Measurements from ENCODE around the gene GPX4.

GPX4 gene

DNA sequence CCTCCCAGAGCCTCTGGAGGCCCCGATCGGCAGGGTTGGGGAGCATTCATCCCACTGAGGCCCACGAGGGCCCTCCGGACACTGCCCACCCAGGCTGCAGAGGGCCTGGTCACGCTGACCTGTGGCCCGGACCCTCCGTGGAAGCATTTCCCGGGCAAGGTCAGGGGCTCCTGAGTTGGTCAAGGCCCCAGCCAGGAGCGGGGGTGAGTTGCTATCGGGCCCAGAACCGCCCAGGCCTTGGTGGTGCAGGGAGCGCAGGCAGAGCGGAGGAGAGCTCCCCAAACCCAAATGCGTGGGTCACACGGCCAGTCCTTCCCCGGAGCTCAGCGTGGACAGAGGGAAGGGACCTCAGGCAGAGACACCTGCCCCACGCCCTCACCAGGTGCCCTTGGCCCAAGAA, 25.7 kb downstream of the GPX4 start:
- no peak overlapping the region for H3K27ac ChIP-seq
- in situ Hi-C loops (cut with HindIII; ENCODE audit: low pct_ligation_motif_present, low sequenced_read_pairs) = no loop called here
- no peak overlapping the region for H3K4me3 ChIP-seq (ENCODE audit: low read depth, low read length)
- no peaks in the 10 kb centered on the region for H3K27me3 ChIP-seq (replicated peaks)
- TF ChIP-seq, protein P1, sequence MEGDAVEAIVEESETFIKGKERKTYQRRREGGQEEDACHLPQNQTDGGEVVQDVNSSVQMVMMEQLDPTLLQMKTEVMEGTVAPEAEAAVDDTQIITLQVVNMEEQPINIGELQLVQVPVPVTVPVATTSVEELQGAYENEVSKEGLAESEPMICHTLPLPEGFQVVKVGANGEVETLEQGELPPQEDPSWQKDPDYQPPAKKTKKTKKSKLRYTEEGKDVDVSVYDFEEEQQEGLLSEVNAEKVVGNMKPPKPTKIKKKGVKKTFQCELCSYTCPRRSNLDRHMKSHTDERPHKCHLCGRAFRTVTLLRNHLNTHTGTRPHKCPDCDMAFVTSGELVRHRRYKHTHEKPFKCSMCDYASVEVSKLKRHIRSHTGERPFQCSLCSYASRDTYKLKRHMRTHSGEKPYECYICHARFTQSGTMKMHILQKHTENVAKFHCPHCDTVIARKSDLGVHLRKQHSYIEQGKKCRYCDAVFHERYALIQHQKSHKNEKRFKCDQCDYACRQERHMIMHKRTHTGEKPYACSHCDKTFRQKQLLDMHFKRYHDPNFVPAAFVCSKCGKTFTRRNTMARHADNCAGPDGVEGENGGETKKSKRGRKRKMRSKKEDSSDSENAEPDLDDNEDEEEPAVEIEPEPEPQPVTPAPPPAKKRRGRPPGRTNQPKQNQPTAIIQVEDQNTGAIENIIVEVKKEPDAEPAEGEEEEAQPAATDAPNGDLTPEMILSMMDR (IDR thresholded peaks at IDR 0.05; ENCODE audit: low read depth, low read length, missing control alignments) = no peak
- H3K36me3 ChIP-seq (replicated peaks) = peaks cover 29% of the 10 kb centered on the region
- no peak for DNase-seq

DNA sequence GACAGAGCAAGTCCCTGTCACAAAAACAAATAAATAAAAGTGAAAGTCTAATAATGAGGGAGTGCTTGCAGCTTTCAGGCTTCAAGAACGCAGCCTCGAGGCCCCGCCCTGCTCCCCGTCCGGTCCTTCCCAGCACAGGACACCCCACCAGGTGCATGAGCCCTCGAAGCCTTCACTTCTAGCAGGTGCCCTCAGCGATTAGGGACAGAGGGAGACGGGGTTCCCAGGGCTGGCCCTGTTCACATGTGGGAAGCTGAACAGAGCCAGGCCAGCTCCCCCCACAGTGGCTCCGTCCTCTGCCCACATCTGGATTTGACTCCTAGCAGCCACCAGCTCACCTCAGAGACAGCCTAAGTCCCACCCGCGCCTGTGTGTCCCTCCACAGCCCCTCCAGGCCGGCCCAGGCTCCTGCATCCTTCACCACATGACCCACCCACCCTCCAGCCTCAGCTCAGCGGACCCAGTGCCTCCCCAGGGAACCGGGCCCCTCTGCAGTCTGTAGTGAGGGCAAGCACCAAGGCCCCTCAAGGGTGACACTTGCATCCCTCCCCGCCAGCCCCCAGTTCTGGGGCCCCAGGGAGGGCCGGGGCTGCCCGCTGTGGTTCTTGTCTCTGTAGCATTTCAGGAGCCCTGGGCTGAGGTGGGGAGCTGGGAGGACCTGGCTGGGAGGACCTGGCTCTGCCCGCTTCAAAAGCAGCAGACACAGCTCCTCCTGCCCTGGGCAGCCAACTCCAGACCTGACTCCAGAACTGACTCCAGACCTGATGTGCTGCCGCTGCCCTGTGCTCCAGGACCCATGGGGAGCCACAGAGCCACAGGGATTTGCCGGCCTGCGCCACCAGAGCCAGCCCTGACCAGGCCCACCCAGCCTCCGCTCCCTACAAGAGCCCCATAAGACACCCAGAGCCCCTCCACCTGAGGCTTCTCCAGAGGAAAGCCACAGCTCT, 27.2 kb downstream of the GPX4 start:
- Histone ChIP-seq H3K4me3 (ENCODE audit: low read depth, low read length) (peak overlapping the region; percentile 75), H3K27ac (peak overlapping the region; percentile 86), H3K27me3 (replicated peaks) (no peaks in the 10 kb centered on the region), H3K36me3 (replicated peaks) (peaks cover 17% of the 10 kb centered on the region)
- DNase-seq = no peak
- in situ Hi-C loops (cut with HindIII; ENCODE audit: low pct_ligation_motif_present, low sequenced_read_pairs) = no loop called here
- TF ChIP-seq, protein P1 (IDR thresholded peaks at IDR 0.05; ENCODE audit: low read depth, low read length, missing control alignments) = no peak

DNA sequence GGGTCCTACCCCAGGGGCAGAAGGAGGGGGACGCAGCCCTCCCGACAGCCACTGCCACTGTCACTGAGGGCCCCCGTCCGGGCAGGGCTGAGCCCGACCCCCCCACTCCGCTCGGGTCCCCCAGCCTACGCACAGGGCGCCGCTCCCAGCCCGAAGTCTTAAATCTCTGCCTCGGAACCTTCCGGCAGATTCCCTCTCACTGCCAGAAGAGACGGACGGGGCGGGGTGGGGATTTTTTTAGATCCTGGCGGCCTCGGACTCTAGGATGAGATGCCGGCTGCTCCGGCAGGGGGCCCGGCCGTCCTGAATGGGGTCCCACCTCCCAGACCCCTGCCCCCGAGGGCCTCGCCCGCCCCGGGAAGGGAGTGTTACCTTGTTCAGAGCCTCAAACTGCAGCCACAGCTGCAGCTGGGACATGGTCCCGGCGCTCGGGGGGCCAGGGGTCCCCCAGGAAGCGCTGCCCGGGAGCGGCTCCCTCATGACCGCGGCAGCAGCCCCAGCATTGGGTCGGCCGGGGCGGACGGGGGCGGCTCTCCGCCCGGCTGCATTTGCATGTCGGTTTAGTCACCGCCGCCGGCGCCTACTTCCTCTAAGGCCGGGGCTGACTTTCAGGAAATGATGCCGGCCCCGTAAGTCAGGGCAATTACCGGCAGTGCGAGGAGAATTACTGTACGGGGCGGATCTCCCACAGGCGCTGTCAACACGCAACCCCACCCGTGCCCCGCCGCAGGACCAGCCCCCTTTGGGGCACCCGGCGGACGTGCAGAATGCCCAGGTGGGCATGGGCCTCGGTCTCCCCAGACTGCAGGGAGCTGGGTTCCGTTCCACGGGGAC, 28.1 kb downstream of the GPX4 start:
- H3K27ac ChIP-seq = peak overlapping the region; percentile 86
- peak; percentile 70 for DNase-seq
- in situ Hi-C loops (cut with HindIII; ENCODE audit: low pct_ligation_motif_present, low sequenced_read_pairs) = no loop called here
- no peaks in the 10 kb centered on the region for H3K27me3 ChIP-seq (replicated peaks)
- TF ChIP-seq, protein P1 (IDR thresholded peaks at IDR 0.05; ENCODE audit: low read depth, low read length, missing control alignments) = peak; percentile 39
- H3K36me3 ChIP-seq (replicated peaks) = peaks cover 9% of the 10 kb centered on the region
- H3K4me3 ChIP-seq (ENCODE audit: low read depth, low read length) = peak overlapping the region; percentile 75

DNA sequence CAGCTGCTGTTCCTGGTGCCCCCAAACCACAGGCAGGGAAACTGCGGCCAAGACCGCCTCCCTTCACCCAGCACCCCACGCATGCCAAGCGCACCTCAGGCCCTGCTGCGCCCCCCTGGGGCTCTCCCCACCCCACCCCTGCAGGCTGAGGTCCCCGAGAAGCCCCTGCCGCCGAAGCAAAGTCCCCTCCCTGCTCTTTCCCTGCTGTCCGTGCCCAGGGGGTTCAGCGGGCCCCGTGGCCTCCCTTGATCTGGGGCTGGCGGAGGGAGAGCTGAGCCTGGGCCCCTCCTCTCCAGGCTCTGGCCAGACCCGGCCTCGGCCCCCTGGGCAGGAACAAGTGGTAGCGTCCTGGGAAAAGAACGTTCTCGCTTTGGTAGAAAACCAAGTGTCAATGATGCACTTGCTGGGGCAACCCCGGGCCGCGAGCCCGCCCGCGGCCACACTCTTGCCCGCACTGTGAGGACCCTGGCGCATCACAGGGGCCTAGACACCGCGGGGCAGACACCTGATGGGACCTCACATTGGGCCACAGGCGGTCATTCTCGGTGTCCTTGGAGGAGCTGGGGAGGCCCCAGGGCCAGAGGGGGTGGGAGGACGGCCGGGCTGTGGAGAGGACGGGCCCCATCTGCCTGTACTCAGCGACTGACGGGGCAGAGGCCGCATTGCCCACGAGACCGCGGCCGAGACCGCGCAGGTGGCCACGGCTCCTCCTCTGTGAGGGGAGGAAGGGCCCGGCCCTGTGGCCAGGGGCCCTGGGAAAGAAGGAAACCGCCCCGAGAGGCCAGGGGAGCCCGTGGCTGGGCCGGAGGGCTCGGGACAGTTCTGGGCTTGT, 29.0 kb downstream of the GPX4 start:
- H3K36me3 ChIP-seq (replicated peaks) = peaks cover under 1% of the 10 kb centered on the region
- DNase-seq = no peak
- no peaks in the 10 kb centered on the region for H3K27me3 ChIP-seq (replicated peaks)
- peak overlapping the region; percentile 86 for H3K27ac ChIP-seq
- TF ChIP-seq, protein P1 (IDR thresholded peaks at IDR 0.05; ENCODE audit: low read depth, low read length, missing control alignments) = no peak
- in situ Hi-C loops (cut with HindIII; ENCODE audit: low pct_ligation_motif_present, low sequenced_read_pairs) = no loop called here
- H3K4me3 ChIP-seq (ENCODE audit: low read depth, low read length) = peak overlapping the region; percentile 75

DNA sequence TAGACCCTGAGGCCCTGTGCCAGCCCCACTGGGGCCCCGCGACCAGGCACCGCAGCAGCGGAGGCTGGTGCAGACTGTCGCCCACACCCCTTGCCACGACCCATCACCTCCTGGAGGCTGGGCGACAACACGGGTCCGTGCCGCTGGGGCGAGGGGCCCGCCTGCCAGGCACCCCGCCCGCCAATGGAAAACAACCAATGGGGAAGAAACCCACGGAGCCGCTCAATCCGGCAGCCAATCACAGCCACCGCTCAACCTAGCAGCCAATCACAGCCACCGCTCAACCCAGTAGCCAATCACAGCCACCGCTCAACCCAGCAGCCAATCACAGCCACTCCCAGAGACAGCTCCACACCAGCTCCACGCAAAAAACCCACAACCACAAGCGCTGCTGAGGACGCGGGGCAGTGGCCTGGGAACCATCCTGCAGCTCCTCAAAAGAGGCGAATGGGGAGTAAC, 29.7 kb downstream of the GPX4 start:
- DNase-seq = no peak
- H3K36me3 ChIP-seq (replicated peaks) = no peaks in the 10 kb centered on the region
- TF ChIP-seq, protein P1 (IDR thresholded peaks at IDR 0.05; ENCODE audit: low read depth, low read length, missing control alignments) = no peak
- H3K27me3 ChIP-seq (replicated peaks) = no peaks in the 10 kb centered on the region
- in situ Hi-C loops (cut with HindIII; ENCODE audit: low pct_ligation_motif_present, low sequenced_read_pairs) = no loop called here
- H3K4me3 ChIP-seq (ENCODE audit: low read depth, low read length) = no peak overlapping the region
- no peak overlapping the region for H3K27ac ChIP-seq

All from brain microvascular endothelial cell (primary cell).